ENCODE measurements around the gene USB1.

GRCh38 chr16:58041628-58041955, 40.4 kb downstream of the USB1 start:
- TF ChIP-seq CTCF (IDR thresholded peaks at IDR 0.05), result no peak
- TF ChIP-seq POLR2AphosphoS5 (IDR thresholded peaks at IDR 0.05), result no peak

All from breast epithelium (tissue), 3 donors.